Body of pancreas (tissue), 4 donors: ENCODE data around the gene PARP11.

Experiments used
- CTCF ChIP-seq, 7 experiments: fragments of 450-650 bp in 4 of 7; fragments of 200-600 bp in 3 of 7; sonication (generic) in 3 of 7; IDR thresholded peaks; one replicate each; pipeline ENCODE4 v1.5.1; 2016 to 2019; ENCODE audit warnings: antibody characterized with exemption in 7 of 7
- POLR2A ChIP-seq, 3 donors: fragments of 450-650 bp; IDR thresholded peaks; one replicate each; pipeline ENCODE4 v1.6.1; 2016; ENCODE audit warnings: antibody characterized with exemption in 3 of 3, mild to moderate bottlenecking in 2 of 3

DNA sequence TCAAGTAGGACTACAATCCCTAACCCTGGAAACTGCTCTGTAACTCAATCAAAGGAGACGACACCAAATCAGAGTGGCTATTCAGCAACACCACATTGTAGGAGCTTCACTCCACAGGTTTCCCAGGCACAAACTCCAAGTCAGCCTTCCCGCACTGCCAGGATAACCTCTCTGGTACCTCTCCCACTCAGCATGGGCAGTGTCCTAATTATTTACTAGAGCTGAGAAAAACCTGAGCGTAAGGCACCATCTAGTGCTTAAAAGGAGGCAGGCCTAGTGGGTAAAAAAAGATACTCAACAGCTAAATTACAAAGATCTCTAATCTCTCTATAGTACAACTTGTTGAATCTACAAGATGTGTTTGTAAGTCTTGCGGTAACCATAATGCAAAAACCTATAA lies 36.1 kb downstream of the PARP11 start:
- TF ChIP-seq POLR2A (IDR thresholded peaks at IDR 0.05) (no peak), CTCF (IDR thresholded peaks at IDR 0.05) (no peak)
